Hematopoietic multipotent progenitor cell treated with erythropoietin and hydrocortisone succinate and interleukin-3 and kit ligand, for 8 days (in vitro differentiated cells): ENCODE results near the gene IL25.
"Not testable (repeated sequence)": the region's sequence is repeated elsewhere in the genome, so short reads cannot be mapped to it uniquely, and the experiment has no call there.

Experiments
- DNase-seq: peaks from one replicate; pipeline ENCODE4 v3.0.0-alpha.2; 2015

The IL25 gene

DNA sequence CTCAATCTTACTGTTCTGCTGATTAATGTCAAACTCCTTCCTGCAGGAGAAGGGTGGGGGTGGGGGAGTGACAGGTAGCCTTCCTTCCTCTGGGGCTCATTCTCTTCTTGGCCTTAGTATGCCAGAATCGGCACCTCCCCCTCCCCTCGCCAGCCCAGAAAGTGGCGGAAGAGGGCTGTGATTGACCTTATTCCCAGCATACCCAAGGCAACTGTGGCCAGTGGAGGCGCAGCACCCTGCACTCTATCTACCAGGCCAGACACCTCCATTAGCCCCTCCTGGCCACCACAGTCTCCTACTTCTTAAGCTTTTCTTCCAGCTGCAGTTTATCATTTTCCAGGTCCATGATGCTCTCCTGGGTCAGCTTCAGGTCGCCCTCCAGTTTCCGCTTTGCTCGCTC, 20.0 kb downstream of the IL25 start:
- no peak for DNase-seq

DNA sequence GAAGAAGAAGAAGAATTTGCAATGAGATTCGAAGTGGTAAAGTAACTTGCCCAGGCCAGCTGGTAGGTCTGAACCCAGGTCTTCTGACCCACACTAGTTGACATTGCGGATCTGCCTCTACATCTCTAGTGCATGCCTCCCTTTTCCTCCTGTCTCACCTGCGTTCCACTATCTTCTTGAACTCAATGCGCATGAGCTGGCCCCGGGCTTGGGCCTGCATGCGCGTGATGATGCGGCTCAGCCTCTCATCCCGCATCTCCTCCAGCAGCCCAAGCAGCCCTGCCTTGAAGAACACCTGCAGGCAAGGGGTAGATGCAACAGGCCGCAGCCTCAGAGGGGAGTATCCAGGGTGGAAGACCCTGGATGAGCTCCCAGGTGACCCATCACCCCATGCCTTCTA, 23.5 kb downstream of the IL25 start:
- DNase-seq: no peak

DNA sequence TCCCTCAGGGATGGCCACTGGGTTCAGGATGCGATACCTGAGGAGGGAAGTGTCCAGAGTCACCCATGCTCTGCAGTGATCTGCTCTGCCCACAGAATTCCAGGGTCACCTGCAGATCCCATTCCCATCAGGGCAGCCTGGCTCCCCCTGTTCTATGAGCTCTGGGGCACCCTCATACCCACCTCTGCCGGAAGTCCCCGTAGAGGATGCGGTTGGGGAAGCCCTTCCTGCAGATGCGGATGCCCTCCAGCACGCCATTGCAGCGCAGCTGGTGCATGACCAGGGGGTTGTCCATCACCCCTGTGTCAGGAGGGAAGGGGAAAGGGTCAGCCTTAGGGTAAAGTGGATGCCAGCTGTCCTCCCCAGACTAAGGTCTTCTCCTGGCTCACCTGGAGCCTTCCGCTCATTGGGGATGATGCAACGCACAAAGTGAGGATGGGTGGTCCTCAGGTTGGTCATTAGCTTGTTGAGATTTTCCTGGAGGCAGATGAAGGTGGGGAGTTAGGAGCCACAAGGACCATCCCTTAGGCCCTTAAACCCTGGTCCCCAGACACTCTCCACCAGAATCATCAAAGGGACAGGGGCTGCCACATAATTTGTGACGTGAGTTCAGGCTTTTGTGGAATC, 24.3 kb downstream of the IL25 start:
- DNase-seq: no peak

DNA sequence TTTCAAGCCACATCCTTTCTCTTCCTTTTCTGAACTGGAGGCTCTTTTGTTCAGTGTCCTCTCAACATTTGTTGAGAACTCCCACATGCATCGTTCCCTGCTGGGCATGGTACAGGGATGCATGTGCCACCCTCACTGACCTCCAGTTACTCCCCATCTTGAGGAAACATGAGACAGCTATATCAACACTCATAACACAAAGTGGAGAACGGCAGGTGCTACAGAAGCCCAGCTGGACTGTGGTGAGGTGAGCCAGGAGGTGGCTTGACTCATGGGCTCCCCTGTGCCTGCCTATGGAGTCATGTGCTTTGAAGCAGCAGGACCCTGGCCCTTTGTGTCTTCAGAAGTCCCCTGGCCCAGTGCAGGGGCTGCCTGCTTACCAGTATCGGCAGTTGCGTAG, 25.7 kb downstream of the IL25 start:
- no peak for DNase-seq

DNA sequence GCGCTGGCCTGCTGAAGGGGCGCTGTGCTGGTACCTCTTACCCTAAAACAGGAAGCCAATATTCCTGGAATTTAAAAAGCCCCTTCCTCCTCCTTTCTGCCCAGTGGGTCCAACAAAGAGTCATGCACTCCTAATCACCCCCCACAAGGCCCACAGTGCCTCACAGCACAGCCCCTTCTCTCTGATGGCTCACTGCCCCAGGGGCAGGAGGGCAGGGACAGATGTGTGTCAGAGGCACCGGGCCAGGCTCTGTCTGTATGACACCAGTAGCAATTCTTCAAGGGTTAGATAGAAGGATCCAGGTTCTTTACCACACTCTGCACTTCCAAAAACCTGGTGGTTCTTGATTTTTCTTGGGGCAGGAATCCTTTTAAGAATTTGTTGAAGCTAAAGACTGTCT, 26.5 kb downstream of the IL25 start:
- no peak for DNase-seq

DNA sequence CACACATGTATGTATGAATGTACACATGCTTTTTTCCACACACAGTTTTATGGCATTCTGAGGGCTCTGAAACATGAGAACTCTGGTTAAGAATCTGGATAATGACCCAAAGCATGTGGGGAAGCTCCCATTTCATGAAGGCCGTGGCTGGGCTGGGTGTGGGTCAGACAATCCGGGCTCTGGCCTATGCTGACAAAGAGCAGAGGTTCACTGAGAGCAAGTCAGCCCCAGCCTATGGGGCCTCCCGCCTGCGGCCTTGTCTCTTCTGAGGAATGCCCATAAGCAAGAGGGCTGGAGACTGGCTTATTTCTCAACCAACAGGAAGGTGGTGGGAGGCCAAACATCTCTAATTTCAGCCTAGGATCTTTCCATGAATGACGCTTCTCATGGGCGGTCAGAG, 27.0 kb downstream of the IL25 start:
- no peak for DNase-seq

DNA sequence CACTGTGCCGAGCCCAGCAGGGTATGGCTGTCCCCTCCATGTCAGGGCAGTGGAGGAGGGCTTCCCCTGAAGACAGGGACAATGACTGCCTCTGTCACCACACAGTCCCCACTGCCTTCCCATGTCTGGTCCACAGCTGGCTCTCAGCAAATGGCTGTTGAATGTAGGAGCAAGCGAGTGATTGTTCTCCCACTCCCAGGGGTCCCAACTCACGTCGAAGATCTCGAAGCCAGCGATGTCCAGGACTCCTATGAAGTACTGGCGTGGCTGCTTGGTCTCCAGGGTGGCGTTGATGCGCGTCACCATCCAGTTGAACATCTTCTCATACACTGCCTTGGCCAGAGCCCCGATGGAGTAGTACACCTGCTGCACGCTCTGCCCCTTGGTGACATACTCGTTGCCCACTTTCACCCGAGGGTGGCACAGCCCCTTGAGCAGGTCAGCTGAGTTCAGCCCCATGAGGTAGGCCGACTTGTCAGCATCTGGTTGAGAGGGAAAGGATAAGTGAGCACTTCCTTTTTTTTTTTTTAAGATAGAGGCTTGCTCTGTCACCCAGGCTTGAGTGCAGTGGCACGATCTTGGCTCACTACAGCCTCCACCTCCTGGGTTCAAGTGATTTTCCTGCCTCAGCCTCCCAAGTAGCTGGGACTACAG, 28.0 kb downstream of the IL25 start:
- not testable (repeated sequence) for DNase-seq

DNA sequence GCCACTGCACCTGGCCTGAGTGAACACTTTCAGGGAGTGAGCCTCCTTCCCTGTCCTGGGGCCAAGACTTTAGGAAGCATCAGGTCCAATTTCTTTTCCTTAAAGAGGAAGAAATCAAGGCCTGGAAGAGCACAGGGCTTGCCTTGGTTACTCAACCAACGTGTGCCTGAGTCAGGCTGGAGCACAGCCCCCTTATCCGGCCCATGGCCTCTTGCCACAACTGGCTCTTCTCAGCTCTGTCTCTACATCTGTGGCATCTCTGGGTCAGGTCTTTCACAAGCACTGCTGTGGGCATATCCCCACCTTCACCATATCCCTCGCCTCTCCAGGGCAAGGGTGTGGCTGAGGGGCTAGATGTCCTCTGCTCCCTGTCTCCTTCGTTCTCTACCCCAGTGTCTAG, 28.7 kb downstream of the IL25 start:
- DNase-seq: no peak

DNA sequence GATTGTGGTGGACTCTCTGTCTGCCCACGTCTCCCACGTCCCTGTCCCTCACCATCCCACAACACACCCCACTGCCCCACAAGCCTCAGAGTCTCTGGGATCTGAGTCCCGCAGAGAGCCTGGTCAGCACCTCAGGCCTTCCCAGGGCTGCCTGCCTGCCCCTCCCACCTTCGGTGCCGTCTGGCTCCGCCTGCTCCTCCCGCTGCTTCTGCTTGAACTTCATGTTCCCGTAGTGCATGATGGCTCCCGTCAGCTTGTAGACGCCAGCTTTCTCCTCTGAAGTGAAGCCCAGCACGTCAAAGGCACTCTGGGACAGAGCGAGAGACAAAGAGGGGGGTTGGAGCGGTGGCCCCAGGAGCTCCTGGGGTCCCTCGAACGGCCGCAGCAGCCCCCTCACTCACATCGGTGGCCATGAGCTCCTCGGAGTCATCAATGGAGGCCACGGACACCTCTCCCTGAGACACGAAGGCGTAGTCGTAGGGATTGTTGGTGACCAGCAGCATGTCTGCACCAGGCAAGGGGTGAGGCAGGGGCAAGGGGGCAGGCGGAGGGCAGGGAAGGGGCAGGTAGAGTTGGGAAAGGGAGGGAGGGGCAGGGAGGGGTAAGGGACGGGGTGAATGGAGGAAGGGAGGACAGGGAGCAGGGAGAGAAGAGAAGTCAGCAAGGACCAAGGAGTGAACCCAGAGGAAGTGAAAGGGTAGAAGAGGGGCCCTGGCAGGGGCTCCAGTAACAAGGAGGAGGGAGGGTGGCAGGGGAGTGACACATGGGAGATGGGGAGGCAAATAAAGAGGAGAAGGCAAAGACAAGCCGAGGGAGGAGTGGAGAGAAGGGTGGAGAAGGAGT, 29.9 kb downstream of the IL25 start:
- DNase-seq: no peak

DNA sequence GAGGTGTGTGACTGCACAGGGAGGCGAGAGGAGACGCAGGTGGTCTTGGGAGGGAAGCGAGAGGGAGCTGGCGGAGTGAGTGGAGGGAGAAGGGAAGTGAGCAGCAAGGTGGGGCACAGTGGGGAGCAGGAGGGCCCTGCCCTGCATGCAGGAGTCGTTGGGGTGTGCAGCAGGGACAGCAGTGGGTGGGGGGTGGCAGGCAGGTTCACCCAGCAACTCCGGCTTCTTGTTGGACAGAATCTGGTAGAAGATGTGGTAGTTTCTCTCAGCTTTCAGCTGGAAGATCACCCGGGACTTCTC, 30.5 kb downstream of the IL25 start:
- no peak for DNase-seq

DNA sequence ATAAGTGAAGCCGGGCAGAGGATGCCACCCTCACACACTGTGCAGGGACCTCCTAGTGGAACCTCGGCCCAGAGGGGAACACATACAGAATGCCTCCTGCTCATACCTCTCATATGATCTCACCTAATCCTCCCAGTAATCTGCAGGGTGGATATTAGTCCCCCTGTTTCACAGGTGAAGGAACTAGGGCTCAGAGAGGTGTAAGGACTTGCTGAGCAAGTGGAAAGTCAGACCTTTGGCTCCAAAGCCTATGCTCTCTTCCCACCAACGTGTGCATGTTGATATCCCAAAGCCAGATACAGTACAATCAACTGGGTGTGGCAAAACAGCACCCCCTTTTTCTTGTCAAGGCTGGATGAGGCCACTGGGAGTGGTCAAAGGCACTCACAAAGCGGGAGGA, 31.3 kb downstream of the IL25 start:
- no peak for DNase-seq

DNA sequence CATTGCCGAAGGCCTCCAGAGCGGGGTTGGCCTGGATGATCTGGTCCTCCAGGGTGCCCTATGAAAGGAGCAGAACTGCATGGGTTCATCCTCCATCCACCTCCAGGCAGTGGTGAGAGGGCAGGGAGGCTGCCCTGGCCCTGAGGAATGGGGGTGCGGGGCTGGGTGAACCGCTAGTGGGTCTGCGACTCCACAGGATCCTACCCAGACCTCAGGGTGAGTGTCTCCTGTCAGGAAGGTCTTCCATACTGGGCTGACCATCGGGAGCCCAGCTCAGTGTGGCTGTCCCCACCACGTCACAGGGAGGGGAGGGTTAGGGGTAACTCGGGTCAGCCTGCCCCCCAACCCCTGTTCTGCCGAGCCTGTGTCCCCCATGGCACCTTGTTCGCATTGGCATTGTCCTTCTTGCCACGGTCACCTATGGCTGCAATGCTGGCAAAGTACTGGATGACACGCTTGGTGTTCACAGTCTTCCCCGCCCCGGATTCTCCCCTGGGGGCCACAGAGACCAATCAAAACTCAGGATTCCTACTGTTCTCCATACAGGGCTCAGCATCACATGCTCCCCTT, 31.8 kb downstream of the IL25 start:
- DNase-seq: no peak

DNA sequence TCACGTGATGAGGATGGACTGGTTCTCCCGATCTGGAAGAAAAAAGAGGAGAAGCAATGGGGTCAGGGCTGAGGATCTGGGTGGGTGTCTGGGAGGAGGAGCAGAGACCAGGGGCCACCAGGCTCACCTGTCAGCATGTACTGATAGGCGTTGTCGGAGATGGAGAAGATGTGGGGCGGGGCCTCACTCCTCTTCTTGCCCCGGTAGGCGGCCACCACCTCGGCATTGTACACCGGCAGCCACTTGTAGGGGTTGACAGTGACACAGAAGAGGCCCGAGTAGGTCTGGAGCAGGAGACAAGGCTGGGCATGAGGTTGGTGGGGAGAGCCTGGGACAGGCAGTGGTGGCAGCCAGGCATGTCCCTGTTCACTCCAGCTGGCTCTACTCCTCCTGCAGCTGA, 32.5 kb downstream of the IL25 start:
- DNase-seq: no peak

DNA sequence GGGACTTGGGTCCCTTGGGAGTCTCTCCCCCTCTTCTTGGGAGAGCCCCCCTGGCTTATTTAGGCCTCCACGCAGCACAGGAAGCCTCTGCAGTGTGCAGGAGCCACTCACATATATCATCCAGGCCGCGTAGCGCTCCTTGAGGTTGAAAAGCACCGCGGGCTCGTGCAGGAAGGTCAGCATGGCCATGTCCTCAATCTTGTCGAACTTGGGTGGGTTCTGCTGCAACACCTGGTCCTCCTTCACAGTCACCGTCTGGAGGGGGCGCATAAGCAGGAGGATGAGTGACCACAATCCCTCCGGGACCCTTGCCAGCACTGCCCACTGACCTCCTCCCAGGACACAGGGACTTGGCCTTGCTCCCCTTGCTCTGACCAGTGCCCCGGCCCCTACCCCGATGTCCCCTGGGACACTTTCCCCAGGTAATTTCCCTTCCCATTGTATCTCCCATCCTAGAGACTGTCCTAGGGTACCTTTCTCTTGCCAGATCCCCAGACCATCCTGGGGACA, 33.0 kb downstream of the IL25 start:
- no peak for DNase-seq

DNA sequence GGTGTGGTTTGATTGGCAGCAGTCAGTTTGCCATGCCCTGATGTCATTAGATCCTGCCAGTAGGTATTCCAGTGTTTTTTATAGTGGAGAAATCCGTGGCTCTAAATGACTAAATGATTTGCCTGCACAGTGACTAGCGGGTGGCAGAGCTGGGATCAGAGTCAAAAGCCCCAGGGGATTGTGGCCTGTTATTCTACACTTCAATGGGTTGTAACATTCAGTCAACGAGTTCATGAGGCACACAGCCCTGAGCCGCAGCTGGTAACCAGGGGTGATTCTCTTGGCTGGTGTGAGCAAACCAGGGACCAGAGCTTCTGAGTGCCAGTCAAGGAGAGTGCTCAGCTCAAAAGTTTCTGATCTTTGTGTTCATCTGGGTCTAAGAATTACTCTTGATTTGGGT, 33.6 kb downstream of the IL25 start:
- DNase-seq: no peak

DNA sequence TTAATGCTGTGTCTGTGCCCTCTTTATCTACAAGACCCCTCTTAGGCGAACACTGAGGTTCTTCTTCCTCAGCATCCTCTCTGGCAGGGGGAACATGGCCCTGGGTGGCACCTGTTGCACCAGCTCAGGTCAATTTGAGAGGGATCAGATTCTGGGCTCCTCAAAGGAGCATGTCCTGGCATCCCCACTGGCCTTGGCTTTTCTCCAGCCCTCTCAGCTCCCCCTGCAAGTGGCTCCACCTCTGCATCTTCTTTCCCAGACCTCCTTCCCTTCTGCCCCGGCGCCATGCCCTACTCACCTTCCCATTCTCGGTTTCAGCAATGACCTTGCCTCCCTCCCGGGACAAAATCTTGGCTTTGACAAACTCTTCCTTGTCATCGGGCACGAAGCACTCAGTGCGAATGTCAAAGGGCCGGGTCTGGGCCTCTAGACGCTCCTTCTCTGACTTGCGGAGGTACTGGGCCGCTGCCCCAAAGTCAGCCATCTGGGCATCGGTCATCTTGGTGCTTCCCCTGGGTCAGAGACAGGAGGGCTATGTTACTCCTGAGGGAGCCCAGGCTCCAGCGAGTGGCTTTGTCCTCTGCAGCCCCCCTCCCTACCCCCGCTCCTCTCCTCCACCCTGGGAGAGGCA, 34.2 kb downstream of the IL25 start:
- no peak for DNase-seq

DNA sequence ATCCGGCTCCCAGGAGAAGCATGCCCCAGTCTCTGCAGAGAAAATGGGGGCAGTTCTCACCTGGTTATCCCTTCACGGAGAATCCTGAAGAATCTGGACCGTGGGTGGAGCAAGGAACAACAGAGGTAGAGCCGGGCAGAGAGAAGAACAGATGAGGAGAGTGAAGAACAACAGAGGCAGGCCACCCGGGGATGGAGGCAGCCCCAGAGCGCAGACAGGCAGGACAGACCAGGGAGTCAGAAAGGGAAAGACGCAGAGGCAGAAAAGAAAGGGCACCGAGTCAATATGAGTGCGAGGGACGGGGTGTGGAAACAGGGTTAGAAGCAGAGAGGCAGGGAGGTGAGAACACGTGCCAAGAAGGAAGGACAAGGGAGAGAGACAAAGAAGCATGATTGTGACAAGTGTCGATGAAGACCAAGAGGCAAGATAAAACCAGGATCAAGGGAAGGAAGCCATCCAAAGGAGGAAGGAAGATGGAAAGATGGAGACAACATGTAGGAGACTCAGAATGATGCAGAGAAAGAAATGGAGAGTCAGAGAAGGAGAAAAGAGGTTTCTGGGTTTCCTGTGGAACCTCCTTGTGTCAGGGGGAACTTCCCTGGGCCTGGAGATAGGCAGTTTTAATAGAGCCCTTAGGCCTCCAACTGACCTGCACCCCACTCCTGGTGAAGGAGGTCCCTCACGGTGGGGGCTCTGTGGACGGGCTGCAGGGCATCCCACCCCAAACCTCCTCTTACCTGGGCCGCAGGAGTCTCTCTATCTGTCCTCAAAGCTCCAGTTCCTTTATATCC, 35.1 kb downstream of the IL25 start, which contains the start of gene MYH6:
Gene MYH6 (minus strand): TSS at position 758 of the 791 bp plus-strand sequence. CDS start 1,050 bp downstream, outside the sequence.
- DNase-seq: no peak

DNA sequence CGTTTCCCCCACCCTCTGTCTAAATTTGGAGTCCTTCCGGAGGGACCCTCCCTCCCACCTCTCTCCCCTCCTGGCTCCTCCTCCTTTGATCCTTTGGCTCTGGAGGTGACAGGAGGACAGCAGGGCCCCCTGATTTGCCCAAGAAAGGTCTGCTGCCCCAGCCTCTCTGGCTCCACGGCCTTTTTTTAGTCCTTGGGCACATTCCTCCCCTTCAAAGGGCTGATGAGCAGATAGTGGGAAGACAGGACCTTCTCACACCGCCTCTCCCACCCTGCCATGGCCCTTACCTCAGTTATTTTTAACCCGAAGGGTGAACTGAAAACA, 35.7 kb downstream of the IL25 start:
- no peak for DNase-seq

DNA sequence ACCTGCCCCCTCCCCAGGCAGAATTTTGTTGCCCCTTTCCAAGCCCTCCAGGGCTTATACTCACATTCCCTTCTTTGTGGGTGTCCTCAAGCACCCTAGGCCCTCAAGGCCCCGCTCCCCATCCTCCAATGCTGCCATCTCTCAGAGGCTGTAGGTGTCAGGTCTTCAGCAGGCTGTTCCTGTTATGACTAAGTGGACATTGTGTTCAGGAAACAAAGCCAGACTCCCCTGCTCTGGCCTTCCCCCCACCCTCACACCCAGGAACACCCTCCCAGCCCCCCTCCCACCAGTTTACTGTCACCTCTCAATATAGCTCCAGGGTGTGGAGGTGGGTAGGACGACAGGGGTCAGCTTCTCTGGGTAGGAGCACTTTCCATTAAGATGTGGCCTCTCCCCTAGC, 36.9 kb downstream of the IL25 start:
- DNase-seq: no peak

DNA sequence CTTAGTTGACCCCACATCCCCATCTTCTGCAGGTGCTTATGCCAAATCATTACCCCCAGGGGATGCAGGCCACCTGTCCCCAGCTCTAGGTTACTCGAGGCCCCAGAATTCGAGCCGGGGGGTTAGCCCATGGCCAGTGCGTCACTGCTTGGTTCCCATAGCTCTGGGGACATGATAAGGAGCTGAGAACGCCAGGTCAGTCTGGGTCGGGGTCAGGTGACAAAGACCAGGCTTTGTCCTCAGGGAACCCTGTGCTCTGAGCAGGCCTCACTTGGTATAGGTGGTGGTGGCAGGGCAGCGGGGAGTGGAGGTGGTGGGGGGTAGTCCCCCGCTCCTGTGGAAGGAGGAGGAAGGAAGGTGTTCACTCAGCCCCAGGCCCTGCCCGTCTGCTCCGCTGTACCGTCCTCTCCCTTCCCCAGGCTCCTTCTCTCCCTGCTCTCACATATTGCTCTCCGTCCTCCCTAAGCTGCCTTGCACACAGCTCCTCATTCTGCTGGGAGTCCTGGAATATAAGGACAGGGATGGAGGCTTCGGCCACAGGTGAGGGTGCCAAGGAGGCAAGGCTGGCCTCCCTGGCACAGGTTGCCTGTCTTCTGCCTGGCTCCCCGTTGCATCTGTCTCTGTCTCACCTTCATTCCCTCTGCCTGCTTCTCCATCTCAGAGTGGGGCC, 37.5 kb downstream of the IL25 start:
- DNase-seq: no peak

DNA sequence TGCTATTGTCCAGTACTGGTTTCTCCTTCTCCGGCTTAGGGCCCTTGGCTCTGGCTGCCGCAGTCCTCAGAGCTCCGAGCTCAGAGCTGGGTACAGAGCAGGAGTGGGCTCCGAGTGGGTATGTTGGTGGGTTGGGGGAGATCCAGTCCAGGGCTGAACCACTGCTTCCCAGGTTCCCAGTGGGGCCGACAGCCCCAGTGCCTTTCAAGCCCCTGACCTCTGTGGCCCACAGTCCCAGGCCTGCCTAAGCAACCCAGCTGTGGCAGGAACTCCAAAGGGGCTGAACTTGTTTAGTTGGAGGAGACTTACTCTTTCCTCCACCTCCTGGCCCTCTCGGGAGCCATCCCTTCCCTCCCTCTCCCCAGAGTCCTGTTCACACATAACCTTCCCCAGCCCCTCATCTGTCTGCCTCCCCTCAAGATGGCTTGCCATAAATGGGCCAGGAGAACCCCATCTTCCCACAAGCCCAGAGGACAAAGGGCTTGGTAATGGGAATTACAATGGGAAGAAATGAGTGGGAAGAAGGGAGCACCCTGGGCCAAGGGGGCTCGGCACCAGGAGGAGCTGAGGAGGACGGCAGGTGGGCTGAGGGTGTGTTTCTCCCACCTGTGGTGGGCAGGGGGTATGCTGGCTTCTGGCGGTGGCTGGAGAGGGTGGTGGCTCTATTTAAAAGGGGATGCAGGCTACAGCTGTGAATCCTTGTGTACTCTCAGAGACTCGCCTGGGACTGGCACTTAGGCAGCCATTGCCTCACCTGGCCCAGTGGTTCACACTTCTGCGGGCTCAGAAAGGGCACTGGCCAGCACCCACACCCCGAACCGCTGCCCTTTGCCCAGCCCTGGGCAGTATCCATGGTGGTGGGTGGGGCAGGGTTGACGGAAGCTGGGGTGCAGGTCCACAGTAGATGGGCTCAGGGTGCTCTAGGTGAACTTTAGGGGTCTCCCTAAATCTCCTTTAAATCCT, 39.2 kb downstream of the IL25 start:
- no peak for DNase-seq
